IMR-90 (cell line): Measurements from ENCODE around the gene TMEM190. TPM values are rescaled to one million over a fixed set of nuclear protein-coding genes. Genes with fewer than 3 reads are reported as not detected.

Experiments
- FOS ChIP-seq: fragments of 150-350 bp; IDR thresholded peaks from 2 replicates; pipeline ENCODE4 v1.6.1; 2016; ENCODE audit warnings: low read depth, low read length
- RAD21 ChIP-seq: IDR thresholded peaks from 2 replicates; pipeline ENCODE4 v1.6.1; 2012; ENCODE audit warnings: low read length, improper control_type of control experiment
- polyA plus RNA-seq, 3 experiments: library from polyadenylated mRNA; depleted of rRNA; stranded (reverse); fragments of >200 nt; gene quantifications; 2 replicates each; pipeline ENCODE4 v1.2.3, GENCODE V29; 2012; ENCODE audit warnings: low replicate concordance in 1 of 3
- total RNA-seq: library from RNA; depleted of rRNA; stranded (reverse); fragments of >200 nt; gene quantifications from 2 replicates; pipeline ENCODE4 v1.2.3, GENCODE V29; 2012
- TF ChIP-seq, protein P1 (sequence below): conservative IDR thresholded peaks from 2 replicates; pipeline ENCODE4 v1.5.1; 2012; ENCODE audit warnings: mild to moderate bottlenecking, low read depth, low read length, improper control_type of control experiment

The TMEM190 gene
- total and polyA plus RNA-seq, 2 of the 4 experiments (the other 2 are of a cell fraction): 1.6 TPM; not detected in 1

GRCh38 chr19:55385724-55386492, 9.3 kb downstream of the TMEM190 start, which contains the start of gene RPL28 (continued):
- TF ChIP-seq, protein P1, sequence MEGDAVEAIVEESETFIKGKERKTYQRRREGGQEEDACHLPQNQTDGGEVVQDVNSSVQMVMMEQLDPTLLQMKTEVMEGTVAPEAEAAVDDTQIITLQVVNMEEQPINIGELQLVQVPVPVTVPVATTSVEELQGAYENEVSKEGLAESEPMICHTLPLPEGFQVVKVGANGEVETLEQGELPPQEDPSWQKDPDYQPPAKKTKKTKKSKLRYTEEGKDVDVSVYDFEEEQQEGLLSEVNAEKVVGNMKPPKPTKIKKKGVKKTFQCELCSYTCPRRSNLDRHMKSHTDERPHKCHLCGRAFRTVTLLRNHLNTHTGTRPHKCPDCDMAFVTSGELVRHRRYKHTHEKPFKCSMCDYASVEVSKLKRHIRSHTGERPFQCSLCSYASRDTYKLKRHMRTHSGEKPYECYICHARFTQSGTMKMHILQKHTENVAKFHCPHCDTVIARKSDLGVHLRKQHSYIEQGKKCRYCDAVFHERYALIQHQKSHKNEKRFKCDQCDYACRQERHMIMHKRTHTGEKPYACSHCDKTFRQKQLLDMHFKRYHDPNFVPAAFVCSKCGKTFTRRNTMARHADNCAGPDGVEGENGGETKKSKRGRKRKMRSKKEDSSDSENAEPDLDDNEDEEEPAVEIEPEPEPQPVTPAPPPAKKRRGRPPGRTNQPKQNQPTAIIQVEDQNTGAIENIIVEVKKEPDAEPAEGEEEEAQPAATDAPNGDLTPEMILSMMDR: no peak
- TF ChIP-seq RAD21 (no peak), FOS (no peak)
